ENCODE measurements around the gene SHROOM2. TPM values are rescaled to one million over a fixed set of nuclear protein-coding genes. Genes with fewer than 3 reads are reported as not detected.

The SHROOM2 gene
- total RNA-seq, 1 donor: not detected

DNA sequence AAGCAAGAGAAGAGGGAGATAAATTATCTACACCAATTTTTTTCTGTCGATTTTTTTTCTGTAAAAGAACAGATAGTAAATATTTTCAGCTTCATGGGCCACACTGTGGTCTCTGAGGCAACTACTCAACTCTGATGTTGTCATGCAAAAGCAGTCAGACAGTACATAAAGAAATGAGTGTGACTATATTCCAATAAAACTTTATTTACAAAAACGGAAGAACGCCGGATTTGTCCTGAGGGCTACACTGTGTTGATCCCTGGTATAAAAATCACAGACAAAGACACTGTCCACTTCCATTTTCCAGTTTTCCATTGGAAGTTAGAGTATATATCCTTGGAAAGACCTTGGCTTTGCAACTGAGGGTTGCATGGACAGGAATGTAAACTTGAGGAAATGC is 38.6 kb upstream of the SHROOM2 start:
- DNase-seq (ENCODE audit: low read depth): no peak
- no peak overlapping the region for H3K4me3 ChIP-seq (ENCODE audit: low read depth, low read length)
- TF ChIP-seq, protein P1, sequence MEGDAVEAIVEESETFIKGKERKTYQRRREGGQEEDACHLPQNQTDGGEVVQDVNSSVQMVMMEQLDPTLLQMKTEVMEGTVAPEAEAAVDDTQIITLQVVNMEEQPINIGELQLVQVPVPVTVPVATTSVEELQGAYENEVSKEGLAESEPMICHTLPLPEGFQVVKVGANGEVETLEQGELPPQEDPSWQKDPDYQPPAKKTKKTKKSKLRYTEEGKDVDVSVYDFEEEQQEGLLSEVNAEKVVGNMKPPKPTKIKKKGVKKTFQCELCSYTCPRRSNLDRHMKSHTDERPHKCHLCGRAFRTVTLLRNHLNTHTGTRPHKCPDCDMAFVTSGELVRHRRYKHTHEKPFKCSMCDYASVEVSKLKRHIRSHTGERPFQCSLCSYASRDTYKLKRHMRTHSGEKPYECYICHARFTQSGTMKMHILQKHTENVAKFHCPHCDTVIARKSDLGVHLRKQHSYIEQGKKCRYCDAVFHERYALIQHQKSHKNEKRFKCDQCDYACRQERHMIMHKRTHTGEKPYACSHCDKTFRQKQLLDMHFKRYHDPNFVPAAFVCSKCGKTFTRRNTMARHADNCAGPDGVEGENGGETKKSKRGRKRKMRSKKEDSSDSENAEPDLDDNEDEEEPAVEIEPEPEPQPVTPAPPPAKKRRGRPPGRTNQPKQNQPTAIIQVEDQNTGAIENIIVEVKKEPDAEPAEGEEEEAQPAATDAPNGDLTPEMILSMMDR (IDR thresholded peaks at IDR 0.05; ENCODE audit: insufficient read depth, low read length): no peak

DNA sequence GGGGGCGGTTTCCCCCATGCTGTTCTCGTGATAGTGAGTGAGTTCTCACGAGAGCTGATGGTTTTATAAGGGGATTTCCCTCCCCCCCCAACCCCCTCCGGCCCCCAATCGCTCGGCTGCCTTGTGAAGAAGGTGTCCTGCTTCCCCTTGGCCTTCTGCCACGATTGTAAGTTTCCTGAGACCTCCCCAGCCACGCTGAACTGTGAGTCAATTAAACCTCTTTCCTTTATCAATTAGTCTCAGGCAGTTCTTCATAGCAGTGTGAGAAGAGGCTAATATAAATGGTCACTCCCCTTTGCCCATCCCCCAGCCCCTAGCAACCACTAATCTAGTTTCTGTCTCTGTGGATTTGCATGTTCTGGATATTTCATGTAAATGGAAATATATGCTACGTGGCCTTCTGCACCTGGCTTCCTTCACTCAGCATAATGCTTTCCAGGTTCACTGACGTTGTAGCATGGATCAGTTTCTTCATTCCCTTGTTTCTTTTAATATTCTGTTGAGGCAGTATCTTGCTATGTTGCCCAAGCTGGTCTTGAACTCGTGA is 37.0 kb upstream of the SHROOM2 start:
- TF ChIP-seq, protein P1 (IDR thresholded peaks at IDR 0.05; ENCODE audit: insufficient read depth, low read length): no peak
- no peak for DNase-seq (ENCODE audit: low read depth)

DNA sequence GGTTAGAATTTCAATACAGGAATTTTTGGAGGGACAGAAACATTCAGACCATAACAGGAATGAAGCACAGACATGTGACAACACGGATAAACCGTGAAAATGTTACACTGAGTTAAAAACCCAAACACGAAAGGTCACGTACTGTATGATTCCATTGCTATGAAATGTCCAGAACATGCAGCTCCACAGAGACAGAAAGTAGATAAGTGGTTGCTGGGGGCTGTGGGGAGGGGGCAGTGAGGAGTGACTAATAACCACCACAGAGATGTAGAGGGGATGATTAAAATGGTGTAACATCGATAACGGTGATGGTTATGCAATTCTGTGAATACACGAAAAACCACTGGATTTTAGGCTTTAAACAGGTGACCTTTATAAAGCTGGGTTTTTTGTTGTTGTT is 28.9 kb upstream of the SHROOM2 start:
- TF ChIP-seq, protein P1 (IDR thresholded peaks at IDR 0.05; ENCODE audit: insufficient read depth, low read length): no peak

More for the DNA sequence above, 37.0 kb upstream of the SHROOM2 start:
- H3K4me3 ChIP-seq (ENCODE audit: low read depth, low read length): no peak overlapping the region

DNA sequence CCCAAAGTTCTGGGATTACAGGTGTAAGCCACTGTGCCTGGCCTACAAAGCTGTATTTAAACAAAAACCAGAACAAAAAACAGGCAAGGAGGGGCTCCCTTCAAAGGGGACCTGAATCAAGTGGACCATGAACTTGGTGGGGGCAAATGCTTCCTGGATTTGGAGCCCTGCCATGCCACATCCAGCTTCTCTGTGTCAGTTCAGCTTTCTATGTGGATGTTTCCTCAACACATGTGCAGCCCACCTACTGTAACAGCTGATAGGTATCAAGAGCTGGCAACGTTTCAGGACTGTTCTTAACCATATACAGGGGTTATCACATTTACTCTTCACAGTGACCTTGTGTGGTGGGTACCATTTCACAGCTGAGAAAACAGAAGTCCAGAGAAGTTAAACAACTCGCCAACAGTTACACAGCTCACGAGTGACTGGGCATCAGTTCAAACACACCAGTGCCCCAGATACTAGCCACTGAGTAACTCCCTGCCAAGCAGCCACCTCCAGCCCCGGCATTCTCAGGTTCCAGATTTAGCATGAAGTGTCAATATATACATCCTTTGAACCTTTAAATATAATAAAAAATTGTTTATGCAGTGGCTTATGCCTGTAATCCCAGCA is 28.1 kb upstream of the SHROOM2 start:
- TF ChIP-seq, protein P1 (IDR thresholded peaks at IDR 0.05; ENCODE audit: insufficient read depth, low read length): no peak
- H3K4me3 ChIP-seq (ENCODE audit: low read depth, low read length): no peak overlapping the region
- DNase-seq (ENCODE audit: low read depth): no peak

More for the DNA sequence above, 28.9 kb upstream of the SHROOM2 start:
- no peak for DNase-seq (ENCODE audit: low read depth)
- no peak overlapping the region for H3K4me3 ChIP-seq (ENCODE audit: low read depth, low read length)

DNA sequence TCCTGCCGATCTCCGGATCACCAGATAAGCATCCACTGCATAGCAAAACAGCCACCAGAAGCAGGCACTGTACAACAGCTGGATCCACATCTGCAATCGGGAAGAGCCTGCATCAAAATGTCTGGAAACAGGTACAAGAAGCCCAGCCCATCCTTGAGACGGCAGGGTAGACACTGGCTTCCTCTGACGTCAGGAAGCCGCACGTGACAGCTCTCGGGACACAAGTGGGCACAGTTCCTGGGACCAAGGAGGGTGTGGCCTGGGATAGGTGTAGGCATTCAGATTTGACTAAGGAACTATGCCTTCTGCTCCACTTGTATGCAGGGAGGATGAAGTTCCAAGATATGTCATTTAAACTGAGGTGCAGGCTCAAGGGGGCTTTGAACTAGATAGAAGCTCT is 26.9 kb upstream of the SHROOM2 start:
- H3K4me3 ChIP-seq (ENCODE audit: low read depth, low read length): no peak overlapping the region
- DNase-seq (ENCODE audit: low read depth): no peak
- TF ChIP-seq, protein P1 (IDR thresholded peaks at IDR 0.05; ENCODE audit: insufficient read depth, low read length): no peak

DNA sequence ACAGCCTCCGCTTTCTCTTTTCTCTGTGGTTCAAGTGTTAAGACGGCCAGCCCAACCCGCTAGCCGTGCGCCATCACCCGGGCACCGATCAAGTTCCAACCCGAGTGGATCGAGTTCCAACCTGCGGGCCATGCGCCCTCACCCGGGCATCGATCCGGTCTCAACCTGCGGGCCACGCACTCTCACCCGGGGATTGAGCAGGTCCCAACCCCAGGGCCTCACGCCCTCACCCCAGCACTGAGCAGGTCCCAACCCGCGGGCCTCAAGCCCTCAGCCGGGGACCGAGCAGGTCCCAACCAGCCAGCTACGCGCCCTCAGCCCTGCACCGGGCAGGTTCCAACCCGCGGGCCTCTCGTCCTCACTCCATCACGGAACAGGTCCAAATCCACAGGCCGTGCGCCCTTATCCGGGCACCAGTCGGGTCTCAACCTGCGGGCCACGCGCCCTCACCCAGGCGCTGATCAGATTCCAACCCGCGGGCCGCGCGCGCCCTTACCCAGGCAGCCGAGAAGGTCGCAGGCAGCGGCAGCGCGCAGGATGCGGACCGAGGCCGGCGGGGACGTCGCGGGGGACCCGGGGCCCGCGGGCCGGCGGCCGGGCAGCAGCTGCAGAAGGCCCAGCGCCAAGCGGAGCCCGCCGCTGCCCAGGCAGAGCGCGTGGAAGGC is 21.0 kb upstream of the SHROOM2 start:
- DNase-seq (ENCODE audit: low read depth): no peak
- H3K4me3 ChIP-seq (ENCODE audit: low read depth, low read length): no peak overlapping the region
- TF ChIP-seq, protein P1 (IDR thresholded peaks at IDR 0.05; ENCODE audit: insufficient read depth, low read length): no peak

All from fibroblast of the aortic adventitia (primary cell).